Measurements from ENCODE around the gene USP9X. TPM values are rescaled to one million over a fixed set of nuclear protein-coding genes. Genes with fewer than 3 reads are reported as not detected.
A peak's percentile ranks its signal among the peaks of the same experiment; 100 is the strongest.
"Not testable (repeated sequence)": the region's sequence is repeated elsewhere in the genome, so short reads cannot be mapped to it uniquely, and the experiment has no call there.

Gene USP9X, protein sequence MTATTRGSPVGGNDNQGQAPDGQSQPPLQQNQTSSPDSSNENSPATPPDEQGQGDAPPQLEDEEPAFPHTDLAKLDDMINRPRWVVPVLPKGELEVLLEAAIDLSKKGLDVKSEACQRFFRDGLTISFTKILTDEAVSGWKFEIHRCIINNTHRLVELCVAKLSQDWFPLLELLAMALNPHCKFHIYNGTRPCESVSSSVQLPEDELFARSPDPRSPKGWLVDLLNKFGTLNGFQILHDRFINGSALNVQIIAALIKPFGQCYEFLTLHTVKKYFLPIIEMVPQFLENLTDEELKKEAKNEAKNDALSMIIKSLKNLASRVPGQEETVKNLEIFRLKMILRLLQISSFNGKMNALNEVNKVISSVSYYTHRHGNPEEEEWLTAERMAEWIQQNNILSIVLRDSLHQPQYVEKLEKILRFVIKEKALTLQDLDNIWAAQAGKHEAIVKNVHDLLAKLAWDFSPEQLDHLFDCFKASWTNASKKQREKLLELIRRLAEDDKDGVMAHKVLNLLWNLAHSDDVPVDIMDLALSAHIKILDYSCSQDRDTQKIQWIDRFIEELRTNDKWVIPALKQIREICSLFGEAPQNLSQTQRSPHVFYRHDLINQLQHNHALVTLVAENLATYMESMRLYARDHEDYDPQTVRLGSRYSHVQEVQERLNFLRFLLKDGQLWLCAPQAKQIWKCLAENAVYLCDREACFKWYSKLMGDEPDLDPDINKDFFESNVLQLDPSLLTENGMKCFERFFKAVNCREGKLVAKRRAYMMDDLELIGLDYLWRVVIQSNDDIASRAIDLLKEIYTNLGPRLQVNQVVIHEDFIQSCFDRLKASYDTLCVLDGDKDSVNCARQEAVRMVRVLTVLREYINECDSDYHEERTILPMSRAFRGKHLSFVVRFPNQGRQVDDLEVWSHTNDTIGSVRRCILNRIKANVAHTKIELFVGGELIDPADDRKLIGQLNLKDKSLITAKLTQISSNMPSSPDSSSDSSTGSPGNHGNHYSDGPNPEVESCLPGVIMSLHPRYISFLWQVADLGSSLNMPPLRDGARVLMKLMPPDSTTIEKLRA (N-terminal part only)
- 76.1 and 176 TPM in 2 replicates for total RNA-seq

DNA sequence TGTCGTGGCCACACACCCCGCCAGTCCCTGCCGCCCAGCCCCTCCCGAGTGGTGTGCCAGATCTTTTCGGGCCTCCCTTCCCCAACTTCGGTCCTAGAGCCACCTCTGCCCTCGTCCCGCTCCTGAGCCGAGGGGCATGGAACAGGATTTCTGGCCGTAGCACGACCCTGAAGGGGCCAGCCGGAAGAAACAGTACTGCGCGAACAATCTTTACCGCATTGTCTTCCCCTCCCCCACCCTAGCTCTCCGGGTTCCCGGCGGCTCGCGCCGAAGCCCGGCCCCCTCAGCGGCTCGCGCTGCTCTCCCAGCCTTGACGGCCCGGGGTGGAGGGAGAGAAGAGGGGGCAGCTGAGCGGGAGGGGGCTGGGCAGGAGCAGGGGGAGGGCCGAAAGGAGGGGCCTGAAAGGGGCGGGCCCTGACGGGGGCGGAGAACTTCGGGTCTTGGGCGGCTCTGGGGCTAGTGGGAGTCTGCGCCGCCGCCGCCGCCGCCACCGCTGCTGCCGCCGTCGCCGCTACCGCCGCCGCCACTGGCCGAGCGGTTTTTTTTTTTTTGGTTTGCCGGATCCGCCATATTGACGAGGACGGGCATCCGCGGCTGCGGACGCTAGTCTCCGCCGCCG lies at the start of gene USP9X:
Gene USP9X (plus strand): TSS at position 553 of the 619 bp plus-strand sequence. CDS start 38,184 bp downstream, outside the sequence.
- DNase-seq (ENCODE audit: low read depth): peak; percentile 57

DNA sequence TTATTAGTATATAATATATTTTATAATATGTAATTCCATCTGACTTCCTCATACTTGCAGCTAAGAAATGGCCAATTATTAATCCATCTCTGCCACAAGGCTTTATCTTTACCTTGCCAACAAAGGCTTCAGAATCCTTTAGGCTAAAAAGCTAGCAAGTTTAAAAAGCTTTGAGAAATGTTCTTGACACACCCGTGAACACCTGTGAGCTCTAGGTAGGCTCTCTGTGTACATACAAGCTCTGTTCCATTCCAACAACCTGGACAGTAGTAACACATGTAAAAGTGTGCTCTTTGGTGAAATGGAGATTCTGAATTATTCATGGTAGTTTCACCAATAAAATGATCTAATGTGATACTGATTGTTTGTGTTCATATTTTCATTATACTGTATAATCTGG lies 49.7 kb upstream of the USP9X start:
- peak; percentile 14 for DNase-seq (ENCODE audit: low read depth)

DNA sequence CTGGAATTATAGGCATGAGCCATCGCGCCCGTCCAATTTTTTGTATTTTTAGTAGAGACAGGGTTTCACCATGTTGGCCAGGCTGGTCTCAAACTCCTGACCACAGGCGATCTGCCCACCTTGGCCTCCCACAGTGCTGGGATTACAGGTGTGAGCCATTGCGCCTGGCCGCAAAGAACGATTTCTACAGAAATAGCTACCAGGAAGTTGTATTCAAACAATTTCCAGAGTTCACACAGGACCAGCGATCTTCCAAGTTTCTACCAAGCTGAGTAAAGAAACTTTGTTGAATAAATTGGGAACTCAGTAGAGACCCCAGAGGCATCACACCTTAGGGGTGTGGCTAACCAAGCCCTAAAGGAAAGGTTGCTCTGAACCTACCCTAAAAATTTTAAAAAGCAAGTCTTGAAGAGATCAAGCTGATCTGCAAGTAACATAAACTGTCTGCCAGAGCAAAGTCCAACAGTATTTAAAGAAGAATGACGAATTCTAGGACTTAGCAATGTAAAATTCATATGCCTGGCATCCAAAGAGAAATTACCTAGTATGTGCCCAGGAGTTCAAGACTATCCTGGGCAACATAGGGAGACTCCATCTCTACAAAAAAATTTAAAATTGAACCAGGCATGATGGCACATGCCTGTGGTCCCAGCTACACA lies 48.4 kb upstream of the USP9X start:
- DNase-seq (ENCODE audit: low read depth): no peak

DNA sequence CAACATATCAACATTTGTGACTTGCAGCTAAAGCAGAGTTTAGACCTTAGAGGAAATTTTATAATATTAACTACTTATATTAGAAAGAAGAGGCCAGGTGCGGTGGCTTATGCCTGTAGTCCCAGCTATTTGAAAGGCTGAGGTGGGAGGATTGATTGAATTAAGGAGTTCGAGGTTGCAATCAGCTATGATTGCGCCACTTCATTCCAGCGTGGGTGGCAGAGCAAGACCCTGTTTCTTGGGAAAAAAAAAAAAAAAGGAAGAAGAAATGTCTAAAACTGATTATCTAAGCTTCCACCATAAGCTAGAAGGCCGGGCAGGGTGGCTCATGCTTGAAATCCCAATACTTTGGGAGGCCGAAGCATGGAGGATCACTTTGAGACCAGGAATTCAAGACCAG lies 42.0 kb upstream of the USP9X start:
- DNase-seq (ENCODE audit: low read depth): peak; percentile 6

DNA sequence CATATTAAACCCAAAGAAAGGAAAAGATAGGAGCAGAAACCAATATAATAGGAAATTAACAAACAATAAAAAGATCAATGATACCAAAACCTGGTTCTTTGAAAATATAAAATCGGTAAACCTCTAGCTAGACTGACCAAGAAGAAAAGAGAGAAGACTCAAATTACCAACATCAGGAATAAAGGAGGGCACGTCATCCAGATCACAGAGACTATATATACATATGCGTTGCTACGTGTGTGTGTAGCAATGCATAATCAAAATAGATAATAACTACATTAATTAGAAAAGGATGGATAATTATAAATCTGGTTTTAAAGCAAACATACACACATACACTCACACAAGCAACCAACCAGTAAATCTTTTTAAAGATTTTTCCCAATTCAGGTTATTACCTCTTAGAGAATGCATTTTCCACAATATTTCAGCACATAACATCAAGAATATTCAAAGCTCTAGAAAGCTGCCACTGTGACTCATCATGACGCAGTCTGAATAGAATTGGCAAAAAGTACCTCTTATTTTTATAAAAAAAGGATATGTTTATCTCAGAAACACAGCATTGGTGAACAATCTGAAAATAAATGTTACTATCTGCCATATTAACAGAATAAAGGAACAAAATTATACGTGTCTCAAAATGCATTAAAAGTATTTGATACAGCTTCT lies 41.4 kb upstream of the USP9X start:
- no peak for DNase-seq (ENCODE audit: low read depth)

DNA sequence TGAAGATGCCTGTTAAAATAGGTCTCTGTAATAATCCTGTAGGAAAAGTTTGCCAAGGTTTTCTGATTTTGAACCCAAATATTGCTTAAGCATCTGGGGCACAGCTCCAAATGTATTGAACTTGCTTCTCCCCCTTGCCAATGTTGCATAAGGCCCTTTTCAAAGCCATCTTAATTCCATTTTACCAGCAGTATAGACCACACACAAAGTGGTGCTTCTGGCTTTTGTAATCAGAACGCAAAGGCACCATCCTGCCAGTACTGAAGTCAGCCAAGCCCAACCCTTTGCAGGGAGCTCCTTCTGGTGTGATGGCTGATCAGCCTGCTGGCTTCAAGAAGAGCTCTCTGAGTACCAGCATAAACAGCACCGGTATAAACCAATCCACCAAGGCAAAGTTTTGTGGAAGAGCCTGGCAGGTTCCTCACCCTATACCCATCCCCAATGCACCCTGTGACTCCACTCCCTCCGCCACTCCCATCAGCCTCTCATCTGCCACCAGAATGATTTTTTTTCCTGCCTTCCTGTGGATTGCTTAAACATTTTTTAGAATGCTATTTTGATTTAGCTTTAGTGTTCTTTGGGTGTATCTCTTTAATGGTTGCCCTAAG lies 39.2 kb upstream of the USP9X start:
- DNase-seq (ENCODE audit: low read depth): no peak

DNA sequence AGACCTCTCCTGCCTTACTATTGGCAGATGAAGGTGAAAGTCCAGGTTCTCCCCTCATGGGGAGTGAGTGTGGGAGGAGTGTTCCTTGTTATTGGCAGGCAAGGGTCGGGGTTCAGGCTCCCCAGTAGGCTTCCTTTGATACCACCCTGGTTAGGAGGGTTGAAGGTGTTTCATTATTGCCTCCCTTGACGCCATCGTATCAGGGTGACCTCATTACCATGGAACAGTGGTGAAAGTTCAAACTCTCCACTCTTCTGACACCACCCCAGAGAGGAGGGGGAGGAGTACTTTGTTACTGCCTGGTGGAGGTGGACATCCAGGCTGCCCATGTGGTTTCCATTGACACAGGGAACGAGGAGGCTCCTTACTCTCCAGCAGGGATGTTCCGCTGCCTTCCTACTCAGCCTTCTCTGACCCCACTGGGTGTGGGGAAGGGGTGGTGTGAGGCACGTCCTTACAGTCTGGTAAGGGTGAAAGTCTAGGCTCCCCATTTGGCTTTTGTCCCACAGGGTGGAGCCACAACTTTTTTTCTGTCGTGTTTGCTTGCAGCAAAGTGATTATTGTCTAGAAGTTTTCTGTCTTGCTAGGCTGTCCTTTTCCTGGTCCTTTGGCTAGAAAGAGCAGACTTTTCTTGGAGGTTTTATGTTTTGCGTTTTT lies 37.2 kb upstream of the USP9X start:
- DNase-seq (ENCODE audit: low read depth): no peak

DNA sequence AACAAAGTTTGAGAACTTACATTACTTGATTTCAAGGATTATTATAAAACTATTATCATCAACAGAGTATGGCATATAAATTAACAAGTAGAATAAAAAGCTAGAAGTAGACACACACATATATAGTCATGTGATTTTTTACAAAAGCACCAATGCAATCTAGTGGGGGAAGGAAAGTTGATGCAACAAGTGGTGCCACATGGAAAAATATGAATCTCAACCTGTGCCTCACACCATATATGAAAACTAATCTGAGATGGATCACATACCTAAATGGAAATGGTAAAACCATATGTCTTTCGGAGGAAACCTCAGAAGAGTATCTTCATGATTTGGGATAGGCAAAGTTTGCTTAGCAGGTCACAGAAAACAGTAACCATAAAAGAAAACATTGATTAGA lies 34.9 kb upstream of the USP9X start:
- DNase-seq (ENCODE audit: low read depth): no peak

DNA sequence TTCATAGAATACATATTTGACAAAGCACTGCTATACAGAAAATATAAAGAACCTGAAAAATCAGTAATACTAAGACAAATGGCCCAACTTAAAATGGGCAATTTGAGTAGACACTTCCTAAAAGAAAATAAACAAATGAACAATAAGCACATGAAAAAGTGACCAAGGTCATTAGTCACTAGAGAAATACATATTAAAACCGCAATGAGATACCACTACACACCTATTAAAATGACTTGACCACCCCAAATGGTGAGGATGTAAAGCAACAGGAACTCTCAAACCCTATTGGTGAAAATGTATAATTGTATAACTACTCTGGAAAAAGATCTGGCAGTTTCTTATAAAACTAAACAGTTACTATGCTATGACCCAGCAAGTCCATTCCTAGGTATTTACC lies 34.0 kb upstream of the USP9X start:
- no peak for DNase-seq (ENCODE audit: low read depth)

DNA sequence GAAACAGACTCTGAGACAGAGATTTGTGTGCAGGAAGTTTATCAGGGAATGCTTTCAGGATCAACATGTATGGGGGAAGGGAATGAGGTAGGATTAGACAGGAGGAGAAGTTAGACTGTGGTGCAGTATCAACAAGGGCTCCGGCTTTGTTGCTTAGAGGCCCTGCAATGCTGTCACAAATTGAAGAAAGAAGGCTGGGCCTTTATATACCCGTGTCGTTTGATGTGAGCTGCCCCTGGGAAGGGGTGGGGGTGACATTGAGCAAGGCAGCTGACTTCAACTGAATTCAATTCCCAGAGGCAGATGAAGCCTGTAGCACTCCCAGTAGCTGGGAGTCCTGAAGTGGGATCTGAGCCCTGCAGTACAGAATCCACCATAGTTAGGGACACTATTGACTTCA lies 29.5 kb upstream of the USP9X start:
- DNase-seq (ENCODE audit: low read depth): no peak

DNA sequence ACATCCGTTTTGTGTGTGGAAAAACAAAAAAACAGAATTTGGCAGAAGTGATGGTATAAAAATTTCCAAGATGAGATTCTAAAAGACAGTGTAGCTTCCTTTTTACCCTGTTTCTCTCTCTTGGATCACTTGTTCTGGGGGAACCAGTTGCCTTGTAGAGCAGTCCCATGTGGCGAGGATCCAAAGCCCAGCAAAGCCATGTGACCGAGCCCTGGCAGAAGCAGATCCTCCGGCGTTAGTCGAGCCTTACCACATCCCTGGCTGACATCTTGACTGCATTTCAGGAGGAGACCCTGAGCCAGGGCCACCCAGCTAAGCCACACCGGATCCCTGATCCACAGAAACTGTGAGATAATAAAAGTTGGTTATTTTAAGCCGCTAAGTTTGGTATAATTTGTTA lies 22.0 kb upstream of the USP9X start:
- DNase-seq (ENCODE audit: low read depth): not testable (repeated sequence)

DNA sequence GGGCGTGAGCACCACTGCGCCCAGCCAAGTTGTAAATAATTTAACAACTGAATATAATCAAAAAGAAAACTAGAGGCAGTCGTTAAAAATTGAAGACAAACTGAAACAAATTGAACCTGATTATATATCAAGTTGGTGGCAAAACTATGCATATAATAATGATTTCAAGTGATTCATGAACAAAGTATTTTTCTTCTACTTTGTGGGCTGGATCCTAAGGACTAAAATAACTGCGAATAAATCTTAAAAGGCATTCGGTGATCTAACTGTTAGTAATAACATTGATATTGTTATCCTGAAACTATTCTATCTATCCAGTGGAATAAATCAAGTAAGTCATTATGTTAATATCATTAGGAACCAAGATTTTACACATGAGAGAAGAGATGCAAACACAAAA lies 21.2 kb upstream of the USP9X start:
- DNase-seq (ENCODE audit: low read depth): peak; percentile 40

DNA sequence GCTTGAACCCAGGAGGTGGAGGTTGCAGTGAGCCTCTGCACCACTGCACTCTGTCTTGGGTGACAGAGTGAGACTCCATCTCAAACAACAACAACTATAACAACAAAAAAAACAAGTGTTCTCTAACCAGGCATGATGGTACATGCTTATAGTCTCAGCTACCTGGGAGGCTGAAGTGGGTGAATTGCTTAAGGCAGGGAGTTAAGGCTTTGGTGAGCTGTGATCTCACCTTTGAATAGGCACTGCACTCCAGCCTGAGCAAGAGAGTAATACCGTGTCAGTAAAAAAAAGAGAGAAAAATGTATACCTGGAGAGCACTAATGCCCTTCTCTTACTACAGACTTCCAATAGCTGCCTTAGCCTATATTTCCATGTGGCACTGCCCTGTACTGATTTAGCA lies 18.9 kb upstream of the USP9X start:
- DNase-seq (ENCODE audit: low read depth): no peak

DNA sequence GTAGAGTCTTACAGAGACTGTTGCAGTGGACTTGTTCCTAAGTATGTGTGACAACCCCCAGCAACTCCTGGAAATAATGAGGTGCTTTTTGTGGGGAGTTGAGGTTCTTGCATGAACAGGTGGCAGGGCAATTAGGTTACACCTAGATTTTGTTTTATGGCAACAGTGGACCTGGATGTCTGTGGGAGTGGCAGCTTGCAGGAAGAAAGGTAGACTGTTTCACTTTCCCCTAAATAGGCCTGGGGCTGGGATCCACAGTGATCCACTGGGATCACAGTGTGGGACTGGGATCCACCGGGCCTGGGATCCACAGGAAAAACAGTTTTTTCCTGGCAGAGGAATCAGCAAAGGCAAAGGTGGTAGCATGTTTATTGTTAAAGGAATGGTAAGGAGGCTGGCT lies 18.3 kb upstream of the USP9X start:
- DNase-seq (ENCODE audit: low read depth): no peak

DNA sequence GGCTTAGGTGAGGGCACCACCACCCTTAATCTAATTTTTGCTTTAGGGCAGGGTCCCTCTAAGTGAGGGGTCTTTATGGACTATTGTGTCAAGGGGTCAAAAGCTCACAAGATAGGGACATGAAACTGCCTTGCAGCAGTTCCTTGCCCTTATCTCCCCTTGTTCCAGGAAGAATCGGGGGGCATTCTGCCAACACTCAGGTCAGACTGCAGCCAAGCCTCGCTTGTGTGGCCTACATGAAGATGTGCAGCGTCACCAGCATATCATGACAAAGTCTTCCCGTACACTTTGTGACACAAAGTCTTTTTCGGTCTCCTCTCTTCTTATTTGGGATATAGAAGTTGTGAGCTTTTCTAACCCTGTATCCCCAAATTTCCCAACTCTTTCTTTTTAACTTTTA lies 17.5 kb upstream of the USP9X start:
- DNase-seq (ENCODE audit: low read depth): no peak

DNA sequence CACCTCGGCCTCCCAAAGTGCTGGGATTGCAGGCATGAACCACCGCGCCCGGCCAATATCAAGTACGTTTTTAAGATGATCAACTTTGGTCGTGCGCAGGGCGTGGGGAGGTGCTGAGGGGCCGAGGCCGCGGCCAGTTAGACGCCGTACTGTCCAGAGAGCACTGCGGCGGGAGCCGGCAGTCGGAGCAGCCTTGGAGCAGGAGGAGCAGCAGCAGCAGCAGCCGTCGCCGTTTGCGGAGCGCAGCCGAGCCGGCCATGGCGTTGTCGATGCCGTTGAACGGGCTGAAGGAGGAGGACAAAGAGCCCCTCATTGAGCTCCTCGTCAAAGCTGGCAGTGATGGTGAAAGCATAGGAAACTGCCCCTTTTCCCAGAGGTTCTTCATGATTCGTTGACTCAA lies 8.5 kb upstream of the USP9X start:
- DNase-seq (ENCODE audit: low read depth): no peak

DNA sequence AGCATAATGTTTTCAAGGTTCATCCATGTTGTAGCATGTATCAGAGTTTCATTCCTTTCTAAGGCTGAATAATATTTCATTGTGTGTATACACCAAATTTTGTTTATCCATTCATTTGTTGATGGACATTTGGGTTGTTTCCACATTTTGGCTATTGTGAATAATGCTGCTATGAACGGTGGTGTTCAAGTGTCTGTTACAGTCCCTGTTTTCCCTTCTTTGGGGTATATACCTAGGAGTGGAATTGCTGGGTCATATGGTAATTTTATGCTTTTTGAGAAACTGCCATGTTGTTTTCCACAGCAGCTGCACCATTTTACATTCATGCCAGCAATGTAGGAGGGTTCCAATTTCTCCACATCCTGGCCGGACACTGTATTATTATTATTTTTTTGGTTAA lies 3.4 kb upstream of the USP9X start:
- no peak for DNase-seq (ENCODE audit: low read depth)

DNA sequence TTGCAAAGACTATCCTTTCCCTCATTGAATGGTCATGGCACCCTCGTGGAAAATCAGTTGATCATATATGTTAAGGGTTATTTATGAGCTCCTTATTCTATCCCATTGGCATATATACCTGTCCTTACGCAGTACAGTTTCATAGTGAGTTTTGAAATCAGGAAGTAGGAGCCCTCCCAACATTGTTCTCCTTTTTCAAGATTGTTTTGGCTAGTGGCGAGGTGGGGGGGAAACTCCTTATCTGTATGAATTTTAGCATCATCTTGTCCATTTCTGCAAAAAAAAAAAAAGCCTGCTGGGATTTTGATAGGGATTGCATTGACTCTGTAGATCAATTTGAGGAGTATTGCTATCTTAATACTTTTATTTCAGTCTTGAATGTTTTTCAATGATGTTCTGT lies 2.5 kb upstream of the USP9X start:
- no peak for DNase-seq (ENCODE audit: low read depth)

DNA sequence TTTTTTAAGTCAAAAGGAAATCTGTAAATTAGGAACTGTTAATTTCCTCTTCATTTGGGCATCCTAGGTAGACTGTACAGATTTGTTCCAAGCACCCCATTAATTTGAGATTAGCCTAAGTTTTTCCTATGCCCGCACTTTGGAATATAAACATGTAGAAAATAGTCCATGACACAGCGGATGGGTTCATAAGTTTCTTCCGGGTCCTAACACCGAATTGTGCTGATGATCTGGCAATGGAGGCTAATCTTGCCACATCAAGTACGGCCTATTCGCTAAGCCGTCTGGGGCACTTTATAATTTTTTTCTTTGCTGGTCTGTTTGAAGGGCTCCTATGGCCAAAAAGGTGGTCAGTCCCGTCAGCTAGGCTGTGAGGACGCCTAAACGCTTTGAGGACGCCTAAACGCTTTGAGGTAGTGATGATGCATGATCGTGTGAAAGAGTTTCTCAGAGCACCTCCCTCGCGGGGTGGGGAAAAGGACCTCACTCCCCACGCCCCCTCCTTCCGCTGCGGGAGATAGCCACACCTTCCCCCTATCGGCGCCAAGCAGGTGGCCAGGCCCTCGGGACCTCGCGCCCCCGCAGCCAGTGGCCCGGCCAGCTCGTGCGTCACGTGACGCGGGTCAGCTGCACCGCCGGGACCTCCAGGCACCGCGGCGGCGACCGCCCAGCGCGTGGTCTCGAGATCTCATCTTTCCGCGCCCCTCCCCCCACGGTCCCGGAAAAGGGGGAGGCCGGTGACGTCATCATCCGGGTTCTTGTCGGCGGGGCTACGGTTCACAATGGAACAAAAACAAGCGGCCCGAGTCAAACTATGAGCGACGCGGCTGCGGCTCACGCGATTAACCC lies 977 bp upstream of the USP9X start:
- peak; percentile 87 for DNase-seq (ENCODE audit: low read depth)
